Smooth muscle cell (in vitro differentiated cells): ENCODE data around the gene BPIFB2. TPM values are rescaled to one million over a fixed set of nuclear protein-coding genes. Genes with fewer than 3 reads are reported as not detected.

Experiments used
- DNase-seq: peaks from one replicate; lab custom pipeline; 2025; ENCODE audit not compliant: unreplicated experiment; lab: John Stamatoyannopoulos, UW
- H2AFZ ChIP-seq: fragments of 200-600 bp; sonication (generic); 2 replicates; pipeline ENCODE4 v1.6.0; 2016; ENCODE audit warnings: antibody characterized with exemption, low read depth, mild to moderate bottlenecking
- H3F3A ChIP-seq: fragments of 200-600 bp; sonication (generic); 2 replicates; pipeline ENCODE4 v1.6.0; 2017; ENCODE audit warnings: antibody characterized with exemption, low read depth
- H3K27ac ChIP-seq: fragments of 200-600 bp; sonication (generic); 2 replicates; pipeline ENCODE4 v1.5.1; 2016; ENCODE audit warnings: low read depth, mild to moderate bottlenecking
- H3K27me3 ChIP-seq: fragments of 200-600 bp; sonication (generic); 2 replicates; pipeline ENCODE4 v1.6.1; 2016; ENCODE audit warnings: low read depth, mild to moderate bottlenecking
- H3K36me3 ChIP-seq: fragments of 200-600 bp; sonication (generic); 2 replicates; pipeline ENCODE4 v1.5.1; 2016; ENCODE audit warnings: low read depth
- H3K4me1 ChIP-seq: fragments of 200-600 bp; sonication (generic); 2 replicates; pipeline ENCODE4 v1.5.1; 2016; ENCODE audit warnings: low read depth
- H3K4me2 ChIP-seq: fragments of 200-600 bp; sonication (generic); 2 replicates; pipeline ENCODE4 v1.6.0; 2016; ENCODE audit warnings: mild to moderate bottlenecking
- H3K4me3 ChIP-seq: fragments of 200-600 bp; sonication (generic); 2 replicates; pipeline ENCODE4 v1.5.1; 2016; ENCODE audit warnings: mild to moderate bottlenecking
- H3K79me2 ChIP-seq: fragments of 200-600 bp; sonication (generic); 2 replicates; pipeline ENCODE4 v1.6.0; 2016; ENCODE audit warnings: low read depth, mild to moderate bottlenecking
- H3K9ac ChIP-seq: fragments of 200-600 bp; sonication (generic); 2 replicates; pipeline ENCODE4 v1.6.0; 2016; ENCODE audit warnings: low read depth
- H3K9me3 ChIP-seq: fragments of 200-600 bp; sonication (generic); replicated peaks from 2 replicates; pipeline ENCODE4 v1.5.1; 2016; ENCODE audit warnings: low read depth
- H4K20me1 ChIP-seq: fragments of 200-600 bp; sonication (generic); 2 replicates; pipeline ENCODE4 v1.6.0; 2016; ENCODE audit warnings: low read depth
- CTCF ChIP-seq: fragments of 200-600 bp; sonication (generic); IDR thresholded peaks from 2 replicates; pipeline ENCODE4 v1.5.1; 2017; ENCODE audit warnings: borderline replicate concordance, mild to moderate bottlenecking, antibody characterized with exemption; ENCODE audit not compliant: insufficient read depth, poor library complexity, severe bottlenecking
- WGBS: methylation state at CpG from one replicate; pipeline ENCODE4 v1.1.7; 2016; ENCODE audit warnings: low lambda C conversion rate; 5-methylcytosine and 5-hydroxymethylcytosine counted together
- polyA plus RNA-seq: library from polyadenylated mRNA; unstranded; fragments of >200 nt; fragmentation: Nextera tagmentation; extraction: Ambion mirVana; gene quantifications from 2 replicates; pipeline ENCODE4 v1.2.1, GENCODE V29; 2016
- total RNA-seq: library from RNA; depleted of rRNA; stranded (reverse); fragments of >200 nt; gene quantifications from 2 replicates; pipeline ENCODE4 v1.2.3, GENCODE V29; 2014

The BPIFB2 gene
- total and polyA plus RNA-seq, 2 experiments from 2014 or later: not detected

GRCh38 chr20:33002087-33002808 lies 5.3 kb upstream of the BPIFB2 start:
- H3K36me3 ChIP-seq: no peaks in the 10 kb centered on the region
- H3K9ac ChIP-seq: no peak overlapping the region
- no peaks in the 10 kb centered on the region for H4K20me1 ChIP-seq
- H3K4me1 ChIP-seq: no peaks in the 10 kb centered on the region
- WGBS: 89% methylated on average over 7 of the region's 7 CpGs
- no peak overlapping the region for H3K27ac ChIP-seq
- no peaks in the 10 kb centered on the region for H3F3A ChIP-seq
- H3K4me3 ChIP-seq: no peak overlapping the region
- no peaks in the 10 kb centered on the region for H3K27me3 ChIP-seq
- H3K79me2 ChIP-seq: no peaks in the 10 kb centered on the region
- no peak overlapping the region for H3K4me2 ChIP-seq
- TF ChIP-seq CTCF: no peak
- DNase-seq: no peak
- H2AFZ ChIP-seq: no peak overlapping the region
- no peaks in the 10 kb centered on the region for H3K9me3 ChIP-seq

DNA sequence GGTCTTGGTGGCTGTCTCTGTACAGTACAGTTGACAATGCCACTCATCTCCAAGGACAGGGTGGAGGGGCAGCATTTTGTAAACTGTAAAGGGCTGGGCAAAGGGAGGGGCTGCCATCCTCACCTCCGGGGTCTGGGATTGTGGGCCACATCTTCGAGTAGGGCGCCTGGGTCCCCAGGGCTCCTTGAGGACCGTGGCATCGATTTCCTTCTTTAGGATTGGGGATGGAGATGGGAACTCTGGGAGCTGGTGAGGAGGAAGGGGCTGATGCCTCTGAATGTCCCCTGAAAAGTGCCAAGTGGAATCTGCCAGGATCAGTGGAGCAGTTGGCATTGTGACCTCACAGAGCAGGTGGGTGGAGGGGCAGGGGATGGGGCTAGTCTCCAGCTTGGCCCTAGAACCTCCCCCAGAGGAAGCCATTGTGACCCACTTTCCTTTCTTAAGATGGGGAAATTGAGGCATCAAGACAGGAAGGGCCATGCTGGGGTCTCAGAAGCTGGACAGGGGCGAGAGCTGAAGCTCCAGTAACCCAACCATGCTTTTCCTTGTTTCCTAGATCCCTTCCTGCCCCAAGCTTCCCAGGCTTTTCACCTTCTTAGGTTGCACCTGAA lies 3.3 kb upstream of the BPIFB2 start, which contains the start of gene SUN5:
TSS of gene SUN5 (minus strand) at position 293 of the 611 bp plus-strand sequence. CDS start at position 200, 93 bp downstream.
- H3K9ac ChIP-seq: no peak within 1 kb of the TSS
- no peak within 1 kb of the TSS for H3K27ac ChIP-seq
- no peak within 1 kb of the TSS for H2AFZ ChIP-seq
- no peaks in the 10 kb centered on the region for H3K36me3 ChIP-seq
- H4K20me1 ChIP-seq: no peaks in the 10 kb centered on the region
- H3F3A ChIP-seq: no peaks in the 10 kb centered on the region
- DNase-seq: no peak
- H3K79me2 ChIP-seq: no peaks in the 10 kb centered on the region
- WGBS: 93% methylated on average over 6 of the region's 6 CpGs
- no peaks in the 10 kb centered on the region for H3K4me1 ChIP-seq
- no peak within 1 kb of the TSS for H3K4me2 ChIP-seq
- no peak for TF ChIP-seq CTCF
- no peaks in the 10 kb centered on the region for H3K9me3 ChIP-seq
- no peak within 1 kb of the TSS for H3K4me3 ChIP-seq
- no peaks in the 10 kb centered on the region for H3K27me3 ChIP-seq

DNA sequence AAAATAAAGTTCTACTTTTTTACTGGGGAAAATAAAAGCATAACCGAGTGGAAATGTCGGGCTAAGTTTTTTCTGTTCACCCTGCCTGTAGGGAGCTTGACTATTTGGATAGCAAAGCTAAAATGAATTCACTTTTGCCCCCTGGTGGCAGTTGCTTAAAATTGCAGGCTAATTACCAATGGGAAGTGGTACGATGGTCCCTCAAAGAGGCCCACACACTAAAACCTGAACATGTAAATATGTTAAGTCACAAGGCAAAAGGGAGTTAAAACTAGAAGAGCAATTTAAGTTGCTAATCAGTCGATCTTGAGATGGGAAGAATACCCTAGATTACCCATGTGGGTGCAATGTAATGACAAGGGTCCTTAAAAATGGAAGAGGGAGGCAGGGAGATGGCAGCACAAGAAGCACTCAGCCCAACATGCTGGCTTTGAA lies 2.4 kb upstream of the BPIFB2 start:
- no peaks in the 10 kb centered on the region for H4K20me1 ChIP-seq
- H3K4me1 ChIP-seq: no peaks in the 10 kb centered on the region
- no peak for DNase-seq
- WGBS: 53% methylated on average over 4 of the region's 4 CpGs
- H3F3A ChIP-seq: no peaks in the 10 kb centered on the region
- no peaks in the 10 kb centered on the region for H3K27me3 ChIP-seq
- no peak overlapping the region for H3K4me3 ChIP-seq
- H3K9ac ChIP-seq: no peak overlapping the region
- TF ChIP-seq CTCF: peak; percentile 60
- H3K36me3 ChIP-seq: no peaks in the 10 kb centered on the region
- no peaks in the 10 kb centered on the region for H3K9me3 ChIP-seq
- H3K27ac ChIP-seq: no peak overlapping the region
- H3K79me2 ChIP-seq: no peaks in the 10 kb centered on the region
- no peak overlapping the region for H3K4me2 ChIP-seq
- no peak overlapping the region for H2AFZ ChIP-seq
